GM12878 (cell line): Measurements from ENCODE around the gene WDR74. TPM values are rescaled to one million over a fixed set of nuclear protein-coding genes. Genes with fewer than 3 reads are reported as not detected.

ENCODE experiments used
- ELK1 ChIP-seq: IDR thresholded peaks from 2 replicates; pipeline ENCODE4 v1.6.1; 2012; ENCODE audit warnings: low read depth, low read length, improper control_type of control experiment
- EZH2 ChIP-seq: IDR thresholded peaks from 2 replicates; pipeline ENCODE4 v1.6.1; 2012; ENCODE audit warnings: low read depth, mild to moderate bottlenecking, control low read depth, inconsistent platforms, low read length, borderline replicate concordance; ENCODE audit not compliant: control insufficient read depth
- IRF3 ChIP-seq: fragments of 450-650 bp; IDR thresholded peaks from 2 replicates; pipeline ENCODE4 v1.6.1; 2014; ENCODE audit warnings: mild to moderate bottlenecking
- KAT2A ChIP-seq: conservative IDR thresholded peaks from 2 replicates; pipeline ENCODE4 v1.6.1; 2011; ENCODE audit warnings: low read depth, low read length; ENCODE audit not compliant: control insufficient read depth
- MYB ChIP-seq: fragments of 150-350 bp; IDR thresholded peaks from 2 replicates; pipeline ENCODE4 v1.6.1; 2014; ENCODE audit warnings: mild to moderate bottlenecking, low read depth, low read length, borderline replicate concordance
- NR2C1 ChIP-seq: fragments of 450-650 bp; IDR thresholded peaks from 2 replicates; pipeline ENCODE4 v1.6.1; 2017; ENCODE audit warnings: antibody characterized with exemption, mild to moderate bottlenecking, moderate library complexity
- PML ChIP-seq: IDR thresholded peaks from 2 replicates; pipeline ENCODE4 v1.6.1; 2012; ENCODE audit warnings: low read length, inconsistent platforms
- POLR2AphosphoS2 ChIP-seq: IDR thresholded peaks from 2 replicates; pipeline ENCODE4 v1.6.1; 2011; ENCODE audit warnings: low read depth, mild to moderate bottlenecking, low read length, improper control_type of control experiment, moderate library complexity
- RELB ChIP-seq: fragments of 450-650 bp; IDR thresholded peaks from 2 replicates; pipeline ENCODE4 v1.6.1; 2017; ENCODE audit warnings: low read depth, mild to moderate bottlenecking, moderate library complexity
- SIN3A ChIP-seq: IDR thresholded peaks from 2 replicates; pipeline ENCODE4 v1.6.1; 2012; ENCODE audit warnings: low read depth, low read length, improper control_type of control experiment
- SMAD1 ChIP-seq: fragments of 450-650 bp; IDR thresholded peaks from 2 replicates; pipeline ENCODE4 v1.6.1; 2018; ENCODE audit warnings: mild to moderate bottlenecking, low read depth; ENCODE audit not compliant: partially characterized antibody
- SREBF2 ChIP-seq: IDR thresholded peaks from 2 replicates; pipeline ENCODE4 v1.6.1; 2012; ENCODE audit warnings: mild to moderate bottlenecking, low read length
- STAT1 ChIP-seq: fragments of 450-650 bp; conservative IDR thresholded peaks from 2 replicates; pipeline ENCODE4 v1.6.1; 2014; ENCODE audit warnings: antibody characterized with exemption, mild to moderate bottlenecking
- TARDBP ChIP-seq: IDR thresholded peaks from 2 replicates; pipeline ENCODE4 v1.6.1; 2016; ENCODE audit warnings: borderline replicate concordance
- TBL1XR1 ChIP-seq: IDR thresholded peaks from 2 replicates; pipeline ENCODE4 v1.6.1; 2012; ENCODE audit warnings: low read depth, low read length, improper control_type of control experiment
- TCF3 ChIP-seq: IDR thresholded peaks from 2 replicates; pipeline ENCODE4 v1.6.1; 2012; ENCODE audit warnings: low read depth, mild to moderate bottlenecking, low read length, borderline replicate concordance; ENCODE audit not compliant: insufficient read depth
- ZBTB11 ChIP-seq: fragments of 450-650 bp; formaldehyde crosslinking; IDR thresholded peaks from 2 replicates; pipeline ENCODE4 v1.5.0; 2022; ENCODE audit warnings: mild to moderate bottlenecking, missing genetic modification characterization
- ZNF592 ChIP-seq: fragments of 450-650 bp; IDR thresholded peaks from 2 replicates; pipeline ENCODE4 v1.6.1; 2017; ENCODE audit warnings: mild to moderate bottlenecking, moderate library complexity
- polyA plus RNA-seq, 11 experiments: library from polyadenylated mRNA; depleted of rRNA in 4 of 11; unstranded in 6 of 11; stranded (reverse) in 5 of 11; fragments of >200 nt; fragmentation: Nextera tagmentation in 4 of 11; fragmentation: Illumina TruSeq in 1 of 11; extraction: Ambion mirVana in 4 of 11; extraction: Trizol in 1 of 11; gene quantifications; 1 replicate in 1 of 11; 2 replicates in 10 of 11; pipeline versions ENCODE4 v1.2.1 to v1.2.3, GENCODE V29; 2011 to 2016; ENCODE audit warnings: inconsistent platforms in 2 of 11, missing spikeins in 2 of 11, low read depth in 1 of 11
- total RNA-seq, 4 experiments: library from RNA; depleted of rRNA in 3 of 4; stranded (reverse); fragments of >200 nt in 3 of 4; fragmentation: Illumina TruSeq in 1 of 4; extraction: Trizol in 1 of 4; gene quantifications; 2 replicates each; pipeline versions ENCODE4 v1.2.1 to v1.2.3, GENCODE V29; 2013 to 2021

Gene WDR74
- total and polyA plus RNA-seq, 10 of the 15 experiments (the other 5 are each of a cell fraction or from before 2014, with no cell fraction given), result 18.2 to 103 (median 60.7) TPM

- TF ChIP-seq ZBTB11 (no peak), SREBF2 (no peak), KAT2A (no peak), RELB (peak; percentile 89), SMAD1 (peak; percentile 73), NR2C1 (no peak), STAT1 (0 out of 2 replicates have a peak, but pooled peaks have one; percentile 58), ELK1 (no peak), EZH2 (no peak), SIN3A (peak; percentile 81), TARDBP (no peak), MYB (no peak), IRF3 (no peak), POLR2AphosphoS2 (peak; percentile 98), ZNF592 (peak; percentile 73; the same call in 1 of the 2 replicates), TBL1XR1 (no peak), TCF3 (0 out of 2 replicates have a peak, but pooled peaks have one; percentile 54), PML (peak; percentile 93)
These were observed 41.6 kb upstream of the WDR74 start, which contains the start of gene SLC3A2 (continued) for GRCh38 chr11:62880803-62881578.
